ENCODE measurements around the gene PLCB2.

DNA sequence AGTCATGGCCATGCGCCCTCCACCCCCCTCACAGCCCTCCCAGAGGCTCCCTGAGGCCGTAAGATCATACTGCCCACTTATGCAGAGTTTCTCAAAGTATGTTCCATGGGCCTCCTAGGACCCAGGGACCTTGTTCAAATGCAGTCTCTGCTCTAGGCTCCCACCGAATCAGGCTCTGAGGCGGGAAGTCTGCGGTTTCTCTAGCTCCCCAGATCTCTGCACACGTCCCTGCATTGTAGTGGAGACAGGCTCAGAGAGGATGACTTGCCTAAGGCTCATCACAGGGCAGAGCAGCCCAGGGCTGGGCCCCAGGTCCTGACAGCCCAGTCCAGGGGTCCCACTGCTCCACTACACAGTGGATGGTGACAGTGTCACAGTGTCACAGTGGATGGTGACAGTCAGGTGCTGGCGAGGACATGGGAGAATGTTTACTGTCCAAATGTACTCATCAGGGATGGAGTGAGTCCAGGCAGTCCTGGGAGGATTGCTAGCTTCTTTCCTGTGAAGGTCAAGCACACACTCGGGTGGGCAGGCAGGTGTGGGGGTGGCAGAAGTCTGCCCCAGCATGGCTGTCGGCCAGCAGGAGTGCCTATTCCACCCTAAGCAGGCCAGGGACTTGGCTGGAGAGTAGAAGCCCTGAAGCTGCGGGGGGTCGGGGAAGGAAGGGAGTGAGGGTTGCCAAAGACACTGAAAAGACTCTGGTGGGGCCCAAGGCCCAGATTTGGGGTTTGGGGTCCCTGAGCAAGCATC, 37.3 kb downstream of the PLCB2 start:
- TF ChIP-seq, protein P1, sequence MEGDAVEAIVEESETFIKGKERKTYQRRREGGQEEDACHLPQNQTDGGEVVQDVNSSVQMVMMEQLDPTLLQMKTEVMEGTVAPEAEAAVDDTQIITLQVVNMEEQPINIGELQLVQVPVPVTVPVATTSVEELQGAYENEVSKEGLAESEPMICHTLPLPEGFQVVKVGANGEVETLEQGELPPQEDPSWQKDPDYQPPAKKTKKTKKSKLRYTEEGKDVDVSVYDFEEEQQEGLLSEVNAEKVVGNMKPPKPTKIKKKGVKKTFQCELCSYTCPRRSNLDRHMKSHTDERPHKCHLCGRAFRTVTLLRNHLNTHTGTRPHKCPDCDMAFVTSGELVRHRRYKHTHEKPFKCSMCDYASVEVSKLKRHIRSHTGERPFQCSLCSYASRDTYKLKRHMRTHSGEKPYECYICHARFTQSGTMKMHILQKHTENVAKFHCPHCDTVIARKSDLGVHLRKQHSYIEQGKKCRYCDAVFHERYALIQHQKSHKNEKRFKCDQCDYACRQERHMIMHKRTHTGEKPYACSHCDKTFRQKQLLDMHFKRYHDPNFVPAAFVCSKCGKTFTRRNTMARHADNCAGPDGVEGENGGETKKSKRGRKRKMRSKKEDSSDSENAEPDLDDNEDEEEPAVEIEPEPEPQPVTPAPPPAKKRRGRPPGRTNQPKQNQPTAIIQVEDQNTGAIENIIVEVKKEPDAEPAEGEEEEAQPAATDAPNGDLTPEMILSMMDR (IDR thresholded peaks at IDR 0.05), result no peak
- no peak for TF ChIP-seq POLR2A (IDR thresholded peaks at IDR 0.05)
